ENCODE results near the gene SLC66A1.

The SLC66A1 gene

GRCh38 chr1:19343617-19344350 lies 31.7 kb downstream of the SLC66A1 start:
- no peak for DNase-seq

GRCh38 chr1:19344372-19344810 lies 32.3 kb downstream of the SLC66A1 start:
- no peak for DNase-seq

- no peak for DNase-seq
Observed at GRCh38 chr1:19344831-19345230, 32.7 kb downstream of the SLC66A1 start.

- no peak for DNase-seq
Observed at GRCh38 chr1:19345391-19345790, 33.3 kb downstream of the SLC66A1 start.

- no peak for DNase-seq
Observed at GRCh38 chr1:19346026-19346425, 33.9 kb downstream of the SLC66A1 start.

GRCh38 chr1:19347533-19348172 lies 35.5 kb downstream of the SLC66A1 start:
- DNase-seq, result peak; percentile 22 to 28

GRCh38 chr1:19348441-19349198 lies 36.5 kb downstream of the SLC66A1 start:
- DNase-seq, result no peak

GRCh38 chr1:19349999-19350398 lies 37.9 kb downstream of the SLC66A1 start:
- DNase-seq, result no peak

- no peak for DNase-seq
Observed at GRCh38 chr1:19350566-19350965, 38.4 kb downstream of the SLC66A1 start.

- no peak for DNase-seq
Observed at GRCh38 chr1:19351873-19352272, 39.7 kb downstream of the SLC66A1 start.

GRCh38 chr1:19352839-19353238 lies 40.7 kb downstream of the SLC66A1 start:
- no peak for DNase-seq

GRCh38 chr1:19353596-19353995 lies 41.5 kb downstream of the SLC66A1 start:
- DNase-seq, result no peak

- no peak for DNase-seq
Observed at GRCh38 chr1:19354531-19354981, 42.4 kb downstream of the SLC66A1 start.

GRCh38 chr1:19356266-19356665 lies 44.1 kb downstream of the SLC66A1 start:
- DNase-seq, result no peak

GRCh38 chr1:19357299-19357986 lies 45.3 kb downstream of the SLC66A1 start:
- DNase-seq, result no peak

- DNase-seq, result no peak
Observed at GRCh38 chr1:19358710-19359109, 46.6 kb downstream of the SLC66A1 start.

- DNase-seq, result no peak
Observed at GRCh38 chr1:19359357-19359756, 47.2 kb downstream of the SLC66A1 start.

GRCh38 chr1:19360016-19360415 lies 47.9 kb downstream of the SLC66A1 start:
- no peak for DNase-seq

GRCh38 chr1:19360432-19360831 lies 48.3 kb downstream of the SLC66A1 start:
- no peak for DNase-seq

GRCh38 chr1:19360843-19361610 lies 48.9 kb downstream of the SLC66A1 start:
- no peak for DNase-seq

- no peak for DNase-seq
Observed at GRCh38 chr1:19361611-19362147, 49.6 kb downstream of the SLC66A1 start.
